ENCODE measurements around the gene GJA4.

The GJA4 gene

DNA sequence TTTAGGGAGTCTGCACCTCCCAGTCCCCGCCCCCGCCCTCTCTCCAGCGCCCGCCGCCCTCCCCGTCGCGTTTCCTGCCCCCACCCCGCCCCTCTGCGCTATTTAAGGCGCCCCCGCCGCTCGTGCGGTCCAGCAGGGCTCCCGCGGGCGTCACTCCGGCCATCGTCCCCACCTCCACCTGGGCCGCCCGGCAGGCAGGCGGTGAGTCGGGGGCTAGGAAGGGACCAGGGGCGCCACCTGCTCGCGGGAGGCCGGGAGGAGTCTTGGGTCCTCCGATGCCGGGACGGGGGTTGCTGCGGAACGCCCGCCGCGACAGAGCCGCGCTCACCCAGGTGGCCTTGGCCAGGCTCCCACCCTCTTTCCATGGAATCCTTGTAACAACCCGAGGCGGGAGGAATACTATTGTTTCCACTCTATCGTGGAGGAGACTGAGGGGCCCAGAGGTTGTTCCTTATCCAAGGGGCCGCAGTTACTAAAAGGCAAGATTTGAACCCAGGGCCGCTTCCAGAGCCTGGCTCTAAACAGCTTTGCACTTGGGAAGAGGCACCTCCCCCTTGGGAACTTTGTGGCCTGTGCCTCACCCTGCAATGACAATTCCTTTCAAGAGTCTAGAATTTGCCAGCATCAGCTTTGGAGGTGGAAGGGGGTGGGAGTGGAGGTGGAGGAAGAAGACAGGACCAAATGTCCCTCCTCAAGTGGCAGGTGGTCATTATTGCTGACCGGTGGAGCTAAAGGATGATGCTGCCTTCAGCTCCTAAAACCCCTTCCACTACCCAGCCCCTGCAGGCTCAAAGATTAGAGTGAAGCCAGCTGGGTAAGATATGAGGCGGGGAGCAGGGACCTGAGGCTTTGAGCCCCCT lies at the start of gene GJA4:
TSS of gene GJA4 (plus strand) at position 132 of the 860 bp plus-strand sequence. CDS start 1,215 bp downstream, outside the sequence.
- no peak for DNase-seq

DNA sequence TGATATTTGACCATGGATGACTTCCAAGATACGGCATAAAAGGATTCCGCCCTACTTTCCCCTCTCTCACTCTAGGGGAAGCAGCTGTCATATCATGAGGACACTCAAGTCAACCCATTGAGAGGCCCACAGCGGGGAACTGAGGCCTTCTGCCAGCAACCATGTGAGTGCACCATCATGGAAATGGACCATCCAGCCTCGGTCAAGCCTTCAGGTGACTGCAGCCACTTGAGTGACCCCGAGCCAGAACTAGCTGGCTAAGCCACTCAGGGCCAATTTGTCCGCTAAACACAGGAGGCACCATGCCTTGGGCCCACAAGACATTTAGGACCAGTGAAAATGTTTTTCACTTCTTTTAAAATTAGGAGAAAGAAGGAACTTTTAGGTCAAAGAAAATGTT lies 49.0 kb upstream of the GJA4 start:
- DNase-seq, result no peak

GRCh38 chr1:34744851-34745250 lies 47.9 kb upstream of the GJA4 start:
- no peak for DNase-seq

GRCh38 chr1:34745666-34746065 lies 47.1 kb upstream of the GJA4 start:
- DNase-seq, result no peak

GRCh38 chr1:34746101-34746500 lies 46.7 kb upstream of the GJA4 start:
- no peak for DNase-seq

GRCh38 chr1:34746785-34747637 lies 45.8 kb upstream of the GJA4 start:
- DNase-seq, result no peak

DNA sequence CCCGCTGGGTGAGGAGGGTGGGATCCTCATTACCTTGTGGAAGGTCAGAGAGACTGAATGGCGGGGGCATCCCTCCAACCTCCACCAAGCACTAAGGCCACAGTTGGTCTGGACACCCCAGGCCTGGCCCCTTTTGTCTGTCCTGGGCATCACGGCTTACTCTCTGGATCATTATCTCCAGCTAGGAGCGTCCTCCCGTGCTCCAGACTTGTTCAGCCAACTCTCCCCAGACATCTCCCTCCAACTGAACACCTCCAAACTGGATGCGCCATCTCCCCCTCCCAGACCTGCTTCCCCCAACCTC lies 45.2 kb upstream of the GJA4 start:
- no peak for DNase-seq

DNA sequence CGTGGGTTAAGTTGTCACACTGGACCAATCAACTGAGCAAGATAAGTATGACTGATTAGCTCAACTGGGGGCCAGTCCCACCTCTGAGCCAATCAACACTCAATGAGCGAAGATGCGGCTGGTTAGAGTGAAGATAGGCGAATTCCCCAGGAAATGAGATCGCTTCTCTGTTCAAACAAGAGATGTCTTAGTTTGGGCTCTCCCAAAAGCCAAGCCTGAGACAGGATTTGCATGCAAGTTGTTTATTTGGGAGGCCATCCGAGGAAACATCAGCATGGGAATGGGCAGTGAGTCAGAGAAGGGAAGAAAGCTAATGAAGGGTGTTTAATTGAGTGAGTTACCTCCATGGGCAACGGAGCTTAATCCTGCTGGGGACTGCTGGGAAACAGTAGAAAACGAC lies 42.8 kb upstream of the GJA4 start:
- no peak for DNase-seq

DNA sequence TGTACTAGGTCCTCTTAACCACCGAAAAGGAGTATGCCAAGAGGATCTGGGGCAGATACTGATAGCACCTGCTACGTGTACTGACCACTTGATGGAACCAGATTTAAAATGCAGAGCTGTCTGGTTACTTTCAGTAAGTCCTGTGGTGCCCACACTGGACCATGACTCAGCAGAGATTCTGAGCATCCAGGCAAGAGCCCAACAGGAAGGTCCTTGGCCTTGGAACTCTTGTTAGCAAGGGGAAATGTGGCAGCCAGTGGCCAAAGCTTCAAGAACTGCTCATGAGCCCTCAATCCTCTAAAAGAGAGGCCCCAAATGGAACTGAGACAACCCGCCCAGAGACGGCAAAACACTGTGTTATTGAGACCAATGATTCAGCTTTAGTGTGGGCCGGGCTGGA lies 42.2 kb upstream of the GJA4 start:
- no peak for DNase-seq

GRCh38 chr1:34753163-34753562 lies 39.6 kb upstream of the GJA4 start:
- DNase-seq, result no peak

DNA sequence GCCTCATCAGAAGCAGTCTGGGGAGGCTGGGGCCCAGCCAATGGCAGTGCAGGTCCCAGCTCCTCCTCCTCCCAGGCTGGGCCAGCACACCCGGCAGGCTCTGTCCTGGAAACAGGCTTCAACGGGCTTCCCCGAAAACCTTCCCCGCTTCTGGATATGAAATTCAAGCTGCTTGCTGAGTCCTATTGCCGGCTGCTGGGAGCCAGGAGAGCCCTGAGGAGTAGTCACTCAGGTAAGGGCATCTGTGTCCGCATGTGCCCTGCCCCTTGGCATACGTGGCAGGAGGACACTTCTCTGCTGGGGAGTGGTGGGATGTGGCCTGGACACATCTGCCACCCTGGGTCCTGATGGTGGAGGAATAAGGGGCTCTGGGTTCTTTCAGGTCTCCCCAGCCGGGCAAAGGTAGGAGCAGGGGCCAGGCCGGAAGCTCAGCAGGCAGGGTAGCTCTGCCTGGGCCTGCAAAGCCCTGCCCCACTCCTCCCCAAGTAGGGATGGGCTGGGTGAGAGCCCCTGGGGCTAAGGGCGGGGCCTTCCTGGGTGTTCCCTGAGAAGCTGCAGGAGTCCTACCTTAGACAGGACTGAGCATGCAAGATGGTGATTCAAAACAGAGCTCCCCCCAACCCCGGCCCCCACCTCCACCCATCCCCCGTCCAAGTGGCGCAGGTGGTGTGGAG lies 37.7 kb upstream of the GJA4 start, which contains the start of gene GJB5:
TSS of gene GJB5 (plus strand) at position 84 of the 674 bp plus-strand sequence. CDS start 2,284 bp downstream, outside the sequence.
- no peak for DNase-seq

DNA sequence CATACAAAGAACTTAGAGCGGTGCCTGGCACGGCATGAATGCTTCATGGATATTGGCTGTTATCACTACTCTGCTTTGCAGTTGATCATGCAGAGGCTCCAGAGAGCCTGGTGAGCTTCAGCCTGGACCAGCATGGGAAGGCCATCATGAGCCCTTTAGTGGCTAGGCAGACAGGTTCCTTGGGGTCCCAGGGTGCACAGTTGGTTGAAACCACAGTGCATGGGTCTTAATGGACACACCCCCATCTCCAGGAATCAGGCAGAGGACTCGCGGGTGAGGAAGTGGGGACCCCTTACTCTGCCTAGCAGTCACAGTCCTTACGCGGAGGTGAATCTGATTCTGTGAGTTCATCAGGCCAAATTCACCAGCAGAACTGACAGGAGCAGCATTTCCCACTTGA lies 36.8 kb upstream of the GJA4 start:
- no peak for DNase-seq

DNA sequence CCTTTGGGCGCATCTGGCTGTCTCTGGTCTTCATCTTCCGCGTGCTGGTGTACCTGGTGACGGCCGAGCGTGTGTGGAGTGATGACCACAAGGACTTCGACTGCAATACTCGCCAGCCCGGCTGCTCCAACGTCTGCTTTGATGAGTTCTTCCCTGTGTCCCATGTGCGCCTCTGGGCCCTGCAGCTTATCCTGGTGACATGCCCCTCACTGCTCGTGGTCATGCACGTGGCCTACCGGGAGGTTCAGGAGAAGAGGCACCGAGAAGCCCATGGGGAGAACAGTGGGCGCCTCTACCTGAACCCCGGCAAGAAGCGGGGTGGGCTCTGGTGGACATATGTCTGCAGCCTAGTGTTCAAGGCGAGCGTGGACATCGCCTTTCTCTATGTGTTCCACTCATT lies 35.4 kb upstream of the GJA4 start:
- DNase-seq, result no peak

DNA sequence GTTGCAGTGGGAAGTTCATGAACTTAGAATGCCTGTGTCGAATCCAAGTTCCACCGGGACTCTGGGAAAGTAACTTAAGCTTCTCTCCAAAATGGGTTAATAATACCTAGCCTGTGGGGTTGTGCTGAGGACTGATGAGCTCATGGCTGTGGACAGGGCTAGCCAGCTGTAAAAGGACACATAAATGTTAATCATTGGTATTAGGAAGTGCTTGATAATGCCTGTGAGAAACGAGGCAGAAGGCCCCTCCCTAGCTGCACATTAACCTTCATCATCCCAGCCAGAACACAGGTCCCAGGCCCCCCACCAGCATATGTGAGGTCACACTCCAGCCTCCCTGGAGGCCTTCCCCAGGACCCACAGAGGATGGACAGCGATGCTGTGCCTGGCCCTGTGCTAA lies 34.0 kb upstream of the GJA4 start:
- no peak for DNase-seq

DNA sequence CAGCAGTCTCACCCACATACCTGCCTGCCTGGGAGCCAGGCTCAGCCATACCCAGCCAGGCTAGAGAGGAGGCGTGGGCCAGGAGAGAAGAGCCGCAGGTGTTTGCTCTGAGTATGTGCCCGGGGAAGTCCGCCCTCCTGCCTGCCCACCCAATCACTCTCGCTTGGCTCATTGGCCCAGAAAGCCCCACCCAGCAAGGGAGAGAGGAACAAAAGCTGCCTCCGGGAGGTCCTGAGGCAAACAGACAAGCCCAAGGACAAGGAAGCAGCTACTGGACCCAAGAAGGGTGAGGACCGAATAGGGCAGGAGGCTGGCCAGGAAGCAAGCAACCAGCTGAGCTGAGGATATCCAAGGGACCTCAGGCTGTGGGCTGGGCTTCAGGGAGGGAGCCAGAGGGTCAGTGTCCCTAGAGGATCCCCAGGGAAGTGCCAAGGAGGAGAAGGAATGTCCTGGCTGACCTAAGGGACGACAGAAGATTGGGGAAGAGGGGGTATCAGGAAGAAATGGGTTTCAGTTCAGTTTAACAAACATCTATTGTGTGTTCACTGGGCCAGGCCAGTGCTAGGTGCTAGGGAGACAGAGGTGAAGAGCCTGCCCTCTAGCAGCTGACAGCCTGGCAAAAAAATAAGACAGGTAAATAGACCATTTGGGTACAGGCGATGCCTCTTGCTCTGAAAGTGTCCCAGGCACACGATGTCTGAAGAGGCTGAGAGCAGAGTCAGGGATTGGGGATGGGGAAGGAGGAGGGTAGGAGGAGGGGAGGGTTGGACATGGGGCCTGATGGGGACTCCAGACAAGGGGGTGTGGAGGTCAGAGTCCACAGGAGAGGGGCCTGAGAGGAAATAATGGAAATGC lies 33.1 kb upstream of the GJA4 start, which contains the start of gene GJB4:
TSS of gene GJB4 (plus strand) at position 238 of the 855 bp plus-strand sequence. CDS start 1,515 bp downstream, outside the sequence.
- DNase-seq, result no peak

- no peak for DNase-seq
Measured at GRCh38 chr1:34761176-34761761, 31.5 kb upstream of the GJA4 start.

DNA sequence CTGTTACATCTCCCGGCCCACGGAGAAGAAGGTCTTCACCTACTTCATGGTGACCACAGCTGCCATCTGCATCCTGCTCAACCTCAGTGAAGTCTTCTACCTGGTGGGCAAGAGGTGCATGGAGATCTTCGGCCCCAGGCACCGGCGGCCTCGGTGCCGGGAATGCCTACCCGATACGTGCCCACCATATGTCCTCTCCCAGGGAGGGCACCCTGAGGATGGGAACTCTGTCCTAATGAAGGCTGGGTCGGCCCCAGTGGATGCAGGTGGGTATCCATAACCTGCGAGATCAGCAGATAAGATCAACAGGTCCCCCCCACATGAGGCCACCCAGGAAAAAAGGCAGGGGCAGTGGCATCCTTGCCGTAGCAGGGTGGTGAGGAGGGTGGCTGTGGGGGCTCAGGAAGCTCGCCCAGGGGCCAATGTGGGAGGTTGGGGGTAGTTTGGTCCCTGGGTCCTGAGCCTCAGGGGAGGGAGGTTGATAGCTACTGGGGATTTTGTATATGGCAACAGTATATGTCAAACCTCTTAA lies 31.0 kb upstream of the GJA4 start:
- no peak for DNase-seq

GRCh38 chr1:34762474-34763141 lies 30.2 kb upstream of the GJA4 start:
- no peak for DNase-seq

DNA sequence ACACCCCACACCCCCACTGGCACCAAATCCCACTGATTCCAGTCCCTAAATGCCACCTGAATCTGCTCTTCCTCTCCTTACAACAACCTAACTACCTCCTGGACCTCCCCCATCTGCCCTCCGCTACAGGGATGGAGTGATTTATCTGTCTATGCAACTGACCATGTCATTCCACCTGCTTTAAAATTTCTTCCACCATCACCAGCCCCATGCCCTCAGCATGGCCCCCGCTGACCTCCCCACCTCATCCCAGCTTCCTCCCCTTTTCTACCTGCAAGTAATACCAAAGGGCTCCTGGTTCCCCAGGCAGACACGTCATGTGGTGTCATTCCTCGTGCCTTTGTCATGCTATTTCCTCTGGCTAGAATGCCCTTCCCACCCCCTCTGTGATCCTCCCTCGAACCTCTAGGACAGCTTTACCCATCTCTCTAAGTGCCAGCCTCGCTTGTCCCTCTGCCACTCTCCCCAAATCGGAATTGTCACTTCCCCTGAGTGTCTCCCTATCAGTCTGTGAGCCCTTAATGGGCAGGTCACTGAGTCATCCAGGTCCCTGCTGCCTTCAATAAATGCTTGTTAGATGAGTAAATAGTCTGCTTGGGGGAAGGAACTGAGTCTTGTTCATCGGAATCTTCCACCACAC lies 29.5 kb upstream of the GJA4 start:
- DNase-seq, result no peak

- DNase-seq, result no peak
Measured at GRCh38 chr1:34768856-34769255, 23.9 kb upstream of the GJA4 start.
